BLaER1 treated with 17β-estradiol and CSF1 and Interleukin-3, amounts not matched to agents 10 nM and 100 nM (cell line): ENCODE measurements around the gene NAE1.
"Not testable (repeated sequence)": the region's sequence is repeated elsewhere in the genome, so short reads cannot be mapped to it uniquely, and the experiment has no call there.

Experiments used
- H3K27ac ChIP-seq, 11 experiments: shearing (Covaris generic); formaldehyde crosslinking; 2 replicates each; pipeline ENCODE4 v1.8.1; 2022
- H3K27me3 ChIP-seq, 11 experiments: shearing (Covaris generic); formaldehyde crosslinking; 2 replicates each; pipeline ENCODE4 v1.8.1; 2022
- H3K36me3 ChIP-seq, 11 experiments: shearing (Covaris generic); formaldehyde crosslinking; 2 replicates each; pipeline ENCODE4 v1.8.1; 2022
- H3K4me1 ChIP-seq, 10 experiments: shearing (Covaris generic); formaldehyde crosslinking; 2 replicates each; pipeline ENCODE4 v1.8.1; 2022
- H3K4me2 ChIP-seq, 11 experiments: shearing (Covaris generic); formaldehyde crosslinking; 2 replicates each; pipeline ENCODE4 v1.8.1; 2022
- H3K4me3 ChIP-seq, 10 experiments: shearing (Covaris generic); formaldehyde crosslinking; 2 replicates each; pipeline ENCODE4 v1.8.1; 2022
- H3K9ac ChIP-seq, 11 experiments: shearing (Covaris generic); formaldehyde crosslinking; 2 replicates each; pipeline ENCODE4 v1.8.1; 2022
- H3K9me3 ChIP-seq, 11 experiments: shearing (Covaris generic); formaldehyde crosslinking; replicated peaks in 1 of 11; 2 replicates each; pipeline ENCODE4 v1.8.1; 2022
- H4K20me1 ChIP-seq, 11 experiments: shearing (Covaris generic); formaldehyde crosslinking; 2 replicates each; pipeline ENCODE4 v1.8.1; 2022
- Cebpa-rat ChIP-seq, 11 experiments: shearing (Covaris generic); IDR thresholded peaks; 2 replicates each; pipeline ENCODE4 v1.8.1; 2022

The NAE1 gene

GRCh38 chr16:66802159-66802558 lies 28.6 kb downstream of the NAE1 start:
- H3K36me3 ChIP-seq, result peaks cover 45 to 68% (median 65%) of the 10 kb centered on the region in 11 experiments

GRCh38 chr16:66801320-66802105 lies 29.3 kb downstream of the NAE1 start, which contains the start of gene TERB1:
Gene TERB1, minus strand, starts transcription at chr16:66801584. Its CDS starts 4,786 bp downstream, at chr16:66796798.
- Histone ChIP-seq H3K9ac (no peak within 1 kb of the TSS), H3K27me3 (no peaks in the 10 kb centered on the region), H3K4me1 (peaks cover 0 to 9% (median 0%) of the 10 kb centered on the region in 10 experiments; a peak in 3 of 20 replicates), H3K4me2 (no peak within 1 kb of the TSS), H4K20me1 (no peaks in the 10 kb centered on the region), H3K9me3 (no peaks in the 10 kb centered on the region), H3K4me3 (no peak within 1 kb of the TSS), H3K36me3 (peaks cover 38 to 62% (median 59%) of the 10 kb centered on the region in 11 experiments), H3K27ac (no peak within 1 kb of the TSS)
- TF ChIP-seq Cebpa-rat (IDR thresholded peaks at IDR 0.05), result no peak

More at GRCh38 chr16:66802159-66802558, 28.6 kb downstream of the NAE1 start:
- H3K27ac ChIP-seq, result no peak overlapping the region
- H3K9ac ChIP-seq, result no peak overlapping the region
- TF ChIP-seq Cebpa-rat (IDR thresholded peaks at IDR 0.05), result no peak
- no peaks in the 10 kb centered on the region for H3K9me3 ChIP-seq
- H3K4me3 ChIP-seq, result no peak overlapping the region
- H4K20me1 ChIP-seq, result no peaks in the 10 kb centered on the region
- H3K4me2 ChIP-seq, result no peak overlapping the region
- peaks cover 0 to 9% (median 0%) of the 10 kb centered on the region in 10 experiments; a peak in 3 of 20 replicates for H3K4me1 ChIP-seq
- H3K27me3 ChIP-seq, result no peaks in the 10 kb centered on the region

- Histone ChIP-seq H3K9me3 (no peaks in the 10 kb centered on the region), H3K36me3 (peaks cover 32 to 55% (median 53%) of the 10 kb centered on the region in 11 experiments)
Measured at GRCh38 chr16:66800856-66801255, 29.9 kb downstream of the NAE1 start.

GRCh38 chr16:66798161-66798560 lies 32.6 kb downstream of the NAE1 start:
- TF ChIP-seq Cebpa-rat (IDR thresholded peaks at IDR 0.05), result no peak
- Histone ChIP-seq H3K4me3 (no peak overlapping the region), H3K9me3 (no peaks in the 10 kb centered on the region), H3K4me2 (no peak overlapping the region), H3K27me3 (no peaks in the 10 kb centered on the region), H4K20me1 (no peaks in the 10 kb centered on the region), H3K4me1 (peaks cover 0 to 9% (median 0%) of the 10 kb centered on the region in 10 experiments; a peak in 3 of 20 replicates), H3K36me3 (peaks cover 7 to 28% (median 26%) of the 10 kb centered on the region in 11 experiments), H3K9ac (no peak overlapping the region), H3K27ac (no peak overlapping the region)

More at GRCh38 chr16:66800856-66801255, 29.9 kb downstream of the NAE1 start:
- Histone ChIP-seq H3K27me3 (no peaks in the 10 kb centered on the region), H3K4me3 (no peak overlapping the region), H4K20me1 (no peaks in the 10 kb centered on the region), H3K9ac (no peak overlapping the region), H3K27ac (no peak overlapping the region), H3K4me1 (peaks cover 0 to 9% (median 0%) of the 10 kb centered on the region in 10 experiments; a peak in 3 of 20 replicates), H3K4me2 (no peak overlapping the region)
- no peak for TF ChIP-seq Cebpa-rat (IDR thresholded peaks at IDR 0.05)

GRCh38 chr16:66793984-66794383 lies 36.8 kb downstream of the NAE1 start:
- H3K9ac ChIP-seq, H4K20me1 ChIP-seq, H3K4me3 ChIP-seq, H3K4me2 ChIP-seq, H3K27me3 ChIP-seq, H3K9me3 ChIP-seq, H3K27ac ChIP-seq, H3K36me3 ChIP-seq, H3K4me1 ChIP-seq: not testable (repeated sequence)

GRCh38 chr16:66790130-66790733 lies 40.5 kb downstream of the NAE1 start:
- no peak for TF ChIP-seq Cebpa-rat (IDR thresholded peaks at IDR 0.05)
- no peak overlapping the region for H3K4me2 ChIP-seq
- peaks cover 0 to 6% (median 2%) of the 10 kb centered on the region in 10 experiments; a peak in 4 of 20 replicates for H3K4me1 ChIP-seq
- H3K9me3 ChIP-seq, result no peaks in the 10 kb centered on the region
- H3K36me3 ChIP-seq, result no peaks in the 10 kb centered on the region
- no peak overlapping the region for H3K9ac ChIP-seq
- H4K20me1 ChIP-seq, result no peaks in the 10 kb centered on the region
- no peaks in the 10 kb centered on the region for H3K27me3 ChIP-seq
- no peak overlapping the region for H3K4me3 ChIP-seq
- H3K27ac ChIP-seq, result no peak overlapping the region

- H3K36me3 ChIP-seq, result no peaks in the 10 kb centered on the region
- no peak overlapping the region for H3K4me2 ChIP-seq
- H3K9me3 ChIP-seq, result no peaks in the 10 kb centered on the region
- no peak overlapping the region for H3K27ac ChIP-seq
- no peak overlapping the region for H3K9ac ChIP-seq
- no peak for TF ChIP-seq Cebpa-rat (IDR thresholded peaks at IDR 0.05)
- H3K4me3 ChIP-seq, result no peak overlapping the region
- peaks cover 0 to 6% (median 2%) of the 10 kb centered on the region in 10 experiments; a peak in 4 of 20 replicates for H3K4me1 ChIP-seq
- H4K20me1 ChIP-seq, result no peaks in the 10 kb centered on the region
- H3K27me3 ChIP-seq, result no peaks in the 10 kb centered on the region
Measured at GRCh38 chr16:66787427-66787826, 43.3 kb downstream of the NAE1 start.

GRCh38 chr16:66786551-66786950 lies 44.2 kb downstream of the NAE1 start:
- no peak overlapping the region for H3K4me3 ChIP-seq
- peak overlapping the region in 6 of 11 experiments; percentile 3 to 30 (median 12); a peak in 5 of 22 replicates for H3K4me2 ChIP-seq
- no peak for TF ChIP-seq Cebpa-rat (IDR thresholded peaks at IDR 0.05)

GRCh38 chr16:66776457-66776856 lies 54.3 kb downstream of the NAE1 start:
- Histone ChIP-seq H3K9ac (no peak overlapping the region), H3K9me3 (no peaks in the 10 kb centered on the region)

More at GRCh38 chr16:66786551-66786950, 44.2 kb downstream of the NAE1 start:
- Histone ChIP-seq H3K27ac (no peak overlapping the region), H3K9me3 (no peaks in the 10 kb centered on the region), H4K20me1 (no peaks in the 10 kb centered on the region), H3K9ac (no peak overlapping the region), H3K27me3 (no peaks in the 10 kb centered on the region), H3K36me3 (no peaks in the 10 kb centered on the region), H3K4me1 (peaks cover 0 to 6% (median 2%) of the 10 kb centered on the region in 10 experiments; a peak in 4 of 20 replicates)

More at GRCh38 chr16:66776457-66776856, 54.3 kb downstream of the NAE1 start:
- Histone ChIP-seq H3K36me3 (no peaks in the 10 kb centered on the region), H3K27ac (no peak overlapping the region), H3K4me2 (no peak overlapping the region), H3K4me1 (no peaks in the 10 kb centered on the region), H4K20me1 (no peaks in the 10 kb centered on the region), H3K27me3 (no peaks in the 10 kb centered on the region), H3K4me3 (no peak overlapping the region)
- no peak for TF ChIP-seq Cebpa-rat (IDR thresholded peaks at IDR 0.05)
